Dermis blood vessel endothelial cell (primary cell): ENCODE results near the gene DNAJC2. TPM values are rescaled to one million over a fixed set of nuclear protein-coding genes. Genes with fewer than 3 reads are reported as not detected.
"Not testable (repeated sequence)": the region's sequence is repeated elsewhere in the genome, so short reads cannot be mapped to it uniquely, and the experiment has no call there.

ENCODE experiments used
- DNase-seq: peaks from one replicate; pipeline ENCODE4 v3.0.0; 2010
- total RNA-seq: library from RNA; depleted of rRNA; stranded (reverse); fragments of >200 nt; gene quantifications from 2 replicates; pipeline ENCODE4 v1.2.3, GENCODE V29; 2014

Gene DNAJC2
- total RNA-seq, 1 donor from 2014 or later = 18.5 TPM

GRCh38 chr7:103266229-103266628 lies 78.3 kb downstream of the DNAJC2 start:
- DNase-seq = not testable (repeated sequence)

GRCh38 chr7:103264054-103264453 lies 80.5 kb downstream of the DNAJC2 start:
- not testable (repeated sequence) for DNase-seq

Other genes starting within 250 kb of the DNAJC2 start
- gene NAPEPLD, start 195.7 kb downstream of the DNAJC2 start, total RNA-seq = 5.4 and 6.4 TPM in 2 replicates
- gene PMPCB, start 47.3 kb downstream of the DNAJC2 start, total RNA-seq = 51.6 and 58.2 TPM in 2 replicates
- 211 and 258 TPM in 2 replicates for gene PSMC2, start 2.9 kb upstream of the DNAJC2 start, total RNA-seq
- 0.85 and 0.93 TPM in 2 replicates for gene SLC26A5, start 101.4 kb upstream of the DNAJC2 start, total RNA-seq